Neural cell (in vitro differentiated cells): ENCODE results near the gene ANKRD40. TPM values are rescaled to one million over a fixed set of nuclear protein-coding genes. Genes with fewer than 3 reads are reported as not detected.

Source experiments
- H2AFZ ChIP-seq: fragments of 200-600, 300-800 bp; sonication (generic), shearing (Covaris generic); 2 replicates; pipeline ENCODE4 v1.6.0; 2014; ENCODE audit warnings: low read depth, mild to moderate bottlenecking, antibody characterized with exemption, low read length, moderate library complexity
- H3F3A ChIP-seq: fragments of 200-600 bp; shearing (Covaris generic); 2 replicates; pipeline ENCODE4 v1.6.1; 2016; ENCODE audit warnings: mild to moderate bottlenecking, moderate library complexity, mixed read lengths, antibody characterized with exemption, low read length; ENCODE audit not compliant: insufficient read depth, poor library complexity, severe bottlenecking
- H3K27ac ChIP-seq: fragments of 200-600, 300-800 bp; sonication (generic), shearing (Covaris generic); 2 replicates; pipeline ENCODE4 v1.5.1; 2014; ENCODE audit warnings: mild to moderate bottlenecking, low read length, moderate library complexity
- H3K27me3 ChIP-seq: fragments of 300-800, 200-600 bp; sonication (generic), shearing (Covaris generic); 2 replicates; pipeline ENCODE4 v1.6.0; 2014; ENCODE audit warnings: mild to moderate bottlenecking, low read depth, low read length, moderate library complexity; ENCODE audit not compliant: insufficient read depth
- H3K36me3 ChIP-seq: fragments of 300-800, 200-600 bp; sonication (generic), shearing (Covaris generic); 2 replicates; pipeline ENCODE4 v1.5.1; 2014; ENCODE audit warnings: mild to moderate bottlenecking, antibody characterized with exemption, low read length, moderate library complexity; ENCODE audit not compliant: insufficient read depth
- H3K4me2 ChIP-seq: fragments of 300-800, 200-600 bp; sonication (generic), shearing (Covaris generic); 2 replicates; pipeline ENCODE4 v1.6.0; 2014; ENCODE audit warnings: mild to moderate bottlenecking, low read length
- H3K4me3 ChIP-seq: fragments of 300-800, 200-600 bp; sonication (generic), shearing (Covaris generic); 2 replicates; pipeline ENCODE4 v1.5.1; 2014; ENCODE audit warnings: mild to moderate bottlenecking, low read length, moderate library complexity
- H3K79me2 ChIP-seq: fragments of 200-600 bp; shearing (Covaris generic); replicated peaks from 2 replicates; pipeline ENCODE4 v1.6.0; 2014; ENCODE audit warnings: mild to moderate bottlenecking, low read length, moderate library complexity; ENCODE audit not compliant: insufficient read depth
- H3K9ac ChIP-seq: fragments of 300-800, 200-600 bp; sonication (generic), shearing (Covaris generic); 2 replicates; pipeline ENCODE4 v1.6.1; 2016; ENCODE audit warnings: mild to moderate bottlenecking, low read length, mixed read lengths
- H3K9me2 ChIP-seq: fragments of 200-600 bp; shearing (Covaris generic); 2 replicates; pipeline ENCODE4 v1.6.1; 2016; ENCODE audit warnings: mild to moderate bottlenecking, low read length, mixed read lengths; ENCODE audit not compliant: insufficient read depth
- H3K9me3 ChIP-seq: fragments of 200-600, 300-800 bp; sonication (generic), shearing (Covaris generic); 2 replicates; pipeline ENCODE4 v1.6.1; 2016; ENCODE audit warnings: mild to moderate bottlenecking, mixed run types, low read length, moderate library complexity, mixed read lengths
- H4K20me1 ChIP-seq: fragments of 200-600 bp; shearing (Covaris generic); 2 replicates; pipeline ENCODE4 v1.6.1; 2016; ENCODE audit warnings: mild to moderate bottlenecking, mixed run types; ENCODE audit not compliant: insufficient read depth
- CTCF ChIP-seq: fragments of 450-650 bp; IDR thresholded peaks from 2 replicates; pipeline ENCODE4 v1.5.1; 2014; ENCODE audit warnings: antibody characterized with exemption, mild to moderate bottlenecking, moderate library complexity; ENCODE audit not compliant: poor library complexity, severe bottlenecking
- EP300 ChIP-seq: fragments of 450-650 bp; conservative IDR thresholded peaks from 2 replicates; pipeline ENCODE4 v1.6.1; 2014; ENCODE audit warnings: antibody characterized with exemption, mild to moderate bottlenecking, moderate library complexity; ENCODE audit not compliant: poor library complexity, severe bottlenecking
- EZH2 ChIP-seq: fragments of 200-600, 300-800 bp; shearing (Covaris generic), sonication (generic); IDR thresholded peaks from 2 replicates; pipeline ENCODE4 v1.6.1; 2014; ENCODE audit warnings: antibody characterized with exemption, low read length, borderline replicate concordance, mild to moderate bottlenecking; ENCODE audit not compliant: insufficient read depth, poor library complexity, severe bottlenecking
- MXI1 ChIP-seq: fragments of 450-650 bp; conservative IDR thresholded peaks from 2 replicates; pipeline ENCODE4 v1.6.1; 2014; ENCODE audit warnings: antibody characterized with exemption, mild to moderate bottlenecking; ENCODE audit not compliant: poor library complexity, severe bottlenecking
- POLR2AphosphoS5 ChIP-seq: IDR thresholded peaks from 2 replicates; pipeline ENCODE4 v1.6.1; 2012
- RAD21 ChIP-seq: fragments of 450-650 bp; conservative IDR thresholded peaks from 2 replicates; pipeline ENCODE4 v1.6.1; 2014; ENCODE audit warnings: antibody characterized with exemption, mild to moderate bottlenecking, moderate library complexity
- REST ChIP-seq: IDR thresholded peaks from 2 replicates; pipeline ENCODE4 v1.6.1; 2012; ENCODE audit warnings: borderline replicate concordance
- SMC3 ChIP-seq: fragments of 450-650 bp; conservative IDR thresholded peaks from 2 replicates; pipeline ENCODE4 v1.6.1; 2014; ENCODE audit warnings: antibody characterized with exemption, mild to moderate bottlenecking, moderate library complexity; ENCODE audit not compliant: poor library complexity
- TAF1 ChIP-seq: IDR thresholded peaks from 2 replicates; pipeline ENCODE4 v1.6.1; 2012; ENCODE audit warnings: low read depth
- polyA plus RNA-seq: library from polyadenylated mRNA; depleted of rRNA; stranded (reverse); fragments of >200 nt; gene quantifications from 2 replicates; pipeline ENCODE4 v1.2.3, GENCODE V29; 2014

ANKRD40 gene
- polyA plus RNA-seq, 1 donor from 2014 or later = 15.2 TPM

- Histone ChIP-seq H3K79me2 (no peaks in the 10 kb centered on the region), H4K20me1 (no peaks in the 10 kb centered on the region), H3K9me3 (no peaks in the 10 kb centered on the region), H3K27me3 (no peaks in the 10 kb centered on the region), H3K27ac (no peak overlapping the region), H3K9me2 (no peaks in the 10 kb centered on the region), H3K4me3 (no peak overlapping the region), H3K36me3 (no peaks in the 10 kb centered on the region), H3K4me2 (no peak overlapping the region), H2AFZ (no peak overlapping the region), H3K9ac (no peak overlapping the region), H3F3A (no peaks in the 10 kb centered on the region)
- no peak for TF ChIP-seq SMC3
- no peak for TF ChIP-seq MXI1
- no peak for TF ChIP-seq REST
- no peak for TF ChIP-seq POLR2AphosphoS5
- no peak for TF ChIP-seq EP300
- no peak for TF ChIP-seq TAF1
Observed at GRCh38 chr17:50679008-50679544, 28.6 kb downstream of the ANKRD40 start.

GRCh38 chr17:50677851-50678375, 29.8 kb downstream of the ANKRD40 start:
- Histone ChIP-seq H3K9me3 (no peaks in the 10 kb centered on the region), H3K4me2 (no peak overlapping the region)

More at GRCh38 chr17:50677851-50678375, 29.8 kb downstream of the ANKRD40 start:
- Histone ChIP-seq H3K4me3 (no peak overlapping the region), H3K79me2 (no peaks in the 10 kb centered on the region), H3K9me2 (no peaks in the 10 kb centered on the region), H3K27ac (no peak overlapping the region), H3K27me3 (no peaks in the 10 kb centered on the region), H4K20me1 (no peaks in the 10 kb centered on the region), H2AFZ (no peak overlapping the region), H3F3A (no peaks in the 10 kb centered on the region), H3K9ac (no peak overlapping the region), H3K36me3 (no peaks in the 10 kb centered on the region)
- no peak for TF ChIP-seq CTCF
- TF ChIP-seq REST = no peak
- no peak for TF ChIP-seq EZH2
- TF ChIP-seq MXI1 = no peak
- no peak for TF ChIP-seq POLR2AphosphoS5
- no peak for TF ChIP-seq EP300
- TF ChIP-seq SMC3 = no peak
- TF ChIP-seq RAD21 = no peak
- TF ChIP-seq TAF1 = no peak
